GM21381 (cell line): ENCODE measurements around the gene ZNF571.

Experiments used
- ATAC-seq: cut with Tn5 transposase; IDR thresholded peaks from one replicate; pipeline ENCODE4 v1.9.1; 2021; ENCODE audit warnings: mild to moderate bottlenecking, moderate library complexity; ENCODE audit not compliant: unreplicated experiment

The ZNF571 gene

GRCh38 chr19:37594304-37594981 lies at the start of gene ZNF571, which contains the start of gene ZNF540:
Gene ZNF571 (minus strand): TSS chr19:37594792. CDS start chr19:37586676, 8,116 bp downstream.
Gene ZNF540 (plus strand): TSS chr19:37594876. CDS start chr19:37598448, 3,572 bp downstream.
- peak; percentile 93 for ATAC-seq

- ATAC-seq, result no peak
Measured at GRCh38 chr19:37635076-37636056, 40.8 kb upstream of the ZNF571 start.

GRCh38 chr19:37594982-37595382 lies 390 bp upstream of the ZNF571 start:
- ATAC-seq, result peak; percentile 35

GRCh38 chr19:37593996-37594303 lies 642 bp downstream of the ZNF571 start:
- no peak for ATAC-seq

- no peak for ATAC-seq
Measured at GRCh38 chr19:37583340-37583739, 11.3 kb downstream of the ZNF571 start.

- no peak for ATAC-seq
Measured at GRCh38 chr19:37572203-37572602, 22.4 kb downstream of the ZNF571 start.

GRCh38 chr19:37565370-37565669 lies 29.3 kb downstream of the ZNF571 start:
- no peak for ATAC-seq

- no peak for ATAC-seq
Measured at GRCh38 chr19:37564624-37565369, 29.8 kb downstream of the ZNF571 start.

- ATAC-seq, result no peak
Measured at GRCh38 chr19:37563518-37563917, 31.1 kb downstream of the ZNF571 start.

- no peak for ATAC-seq
Measured at GRCh38 chr19:37551129-37551993, 43.2 kb downstream of the ZNF571 start.

- no peak for ATAC-seq
Measured at GRCh38 chr19:37537391-37537947, 57.1 kb downstream of the ZNF571 start.

GRCh38 chr19:37519890-37520289 lies 74.7 kb downstream of the ZNF571 start:
- ATAC-seq, result no peak
